ENCODE results near the gene CFTR.

The CFTR gene

GRCh38 chr7:117673367-117673766, 193.5 kb downstream of the CFTR start:
- Histone ChIP-seq H3K36me3 (ENCODE audit: control insufficient read depth in 2 of 2, insufficient read depth in 2 of 2, low read length in 2 of 2) (no peaks in the 10 kb centered on the region), H3K27me3 (ENCODE audit: control insufficient read depth in 2 of 2, insufficient read depth in 2 of 2, low read length in 2 of 2) (no peaks in the 10 kb centered on the region), H3K9ac (ENCODE audit: low read depth in 1 of 2, low read length in 2 of 2) (peak overlapping the region; percentile 56 to 59), H3K27ac (ENCODE audit: low read depth in 2 of 2, low read length in 2 of 2) (peak overlapping the region; percentile 67 to 82), H3K9me3 (ENCODE audit: control insufficient read depth in 2 of 2, low read length in 2 of 2) (no peaks in the 10 kb centered on the region), H3K4me1 (ENCODE audit: control insufficient read depth in 2 of 2, insufficient read depth in 2 of 2, low read length in 2 of 2) (peaks cover 15 to 28% of the 10 kb centered on the region in 2 donors), H3K4me3 (ENCODE audit: low read length in 2 of 2) (peak overlapping the region; percentile 45 to 53)

GRCh38 chr7:117673839-117674238, 194.0 kb downstream of the CFTR start:
- Histone ChIP-seq H3K4me3 (ENCODE audit: low read length in 2 of 2) (peak overlapping the region; percentile 45 to 53), H3K27ac (ENCODE audit: low read depth in 2 of 2, low read length in 2 of 2) (peak overlapping the region; percentile 67 to 82), H3K4me1 (ENCODE audit: control insufficient read depth in 2 of 2, insufficient read depth in 2 of 2, low read length in 2 of 2) (peaks cover 15 to 28% of the 10 kb centered on the region in 2 donors), H3K9ac (ENCODE audit: low read depth in 1 of 2, low read length in 2 of 2) (peak overlapping the region in 1 of 2 donors; percentile 59), H3K27me3 (ENCODE audit: control insufficient read depth in 2 of 2, insufficient read depth in 2 of 2, low read length in 2 of 2) (no peaks in the 10 kb centered on the region), H3K36me3 (ENCODE audit: control insufficient read depth in 2 of 2, insufficient read depth in 2 of 2, low read length in 2 of 2) (no peaks in the 10 kb centered on the region), H3K9me3 (ENCODE audit: control insufficient read depth in 2 of 2, low read length in 2 of 2) (no peaks in the 10 kb centered on the region)

GRCh38 chr7:117674617-117675016, 194.8 kb downstream of the CFTR start:
- H3K4me3 ChIP-seq (ENCODE audit: low read length in 2 of 2): no peak overlapping the region
- H3K36me3 ChIP-seq (ENCODE audit: control insufficient read depth in 2 of 2, insufficient read depth in 2 of 2, low read length in 2 of 2): no peaks in the 10 kb centered on the region
- no peak overlapping the region for H3K9ac ChIP-seq (ENCODE audit: low read depth in 1 of 2, low read length in 2 of 2)
- peaks cover 15 to 28% of the 10 kb centered on the region in 2 donors for H3K4me1 ChIP-seq (ENCODE audit: control insufficient read depth in 2 of 2, insufficient read depth in 2 of 2, low read length in 2 of 2)
- H3K9me3 ChIP-seq (ENCODE audit: control insufficient read depth in 2 of 2, low read length in 2 of 2): no peaks in the 10 kb centered on the region
- H3K27ac ChIP-seq (ENCODE audit: low read depth in 2 of 2, low read length in 2 of 2): peak overlapping the region in 1 of 2 donors; percentile 24
- no peaks in the 10 kb centered on the region for H3K27me3 ChIP-seq (ENCODE audit: control insufficient read depth in 2 of 2, insufficient read depth in 2 of 2, low read length in 2 of 2)

- no peak overlapping the region for H3K9ac ChIP-seq (ENCODE audit: low read depth in 1 of 2, low read length in 2 of 2)
- H3K36me3 ChIP-seq (ENCODE audit: control insufficient read depth in 2 of 2, insufficient read depth in 2 of 2, low read length in 2 of 2): no peaks in the 10 kb centered on the region
- no peak overlapping the region for H3K4me3 ChIP-seq (ENCODE audit: low read length in 2 of 2)
- peaks cover 15 to 28% of the 10 kb centered on the region in 2 donors for H3K4me1 ChIP-seq (ENCODE audit: control insufficient read depth in 2 of 2, insufficient read depth in 2 of 2, low read length in 2 of 2)
- H3K27ac ChIP-seq (ENCODE audit: low read depth in 2 of 2, low read length in 2 of 2): no peak overlapping the region
- H3K27me3 ChIP-seq (ENCODE audit: control insufficient read depth in 2 of 2, insufficient read depth in 2 of 2, low read length in 2 of 2): no peaks in the 10 kb centered on the region
- no peaks in the 10 kb centered on the region for H3K9me3 ChIP-seq (ENCODE audit: control insufficient read depth in 2 of 2, low read length in 2 of 2)
Observed at GRCh38 chr7:117675497-117676435, 195.9 kb downstream of the CFTR start.

GRCh38 chr7:117679120-117679519, 199.3 kb downstream of the CFTR start:
- H3K36me3 ChIP-seq (ENCODE audit: control insufficient read depth in 2 of 2, insufficient read depth in 2 of 2, low read length in 2 of 2): no peaks in the 10 kb centered on the region
- H3K27ac ChIP-seq (ENCODE audit: low read depth in 2 of 2, low read length in 2 of 2): no peak overlapping the region
- no peak overlapping the region for H3K9ac ChIP-seq (ENCODE audit: low read depth in 1 of 2, low read length in 2 of 2)
- H3K4me1 ChIP-seq (ENCODE audit: control insufficient read depth in 2 of 2, insufficient read depth in 2 of 2, low read length in 2 of 2): peaks cover 19 to 25% of the 10 kb centered on the region in 2 donors
- no peaks in the 10 kb centered on the region for H3K9me3 ChIP-seq (ENCODE audit: control insufficient read depth in 2 of 2, low read length in 2 of 2)
- no peak overlapping the region for H3K4me3 ChIP-seq (ENCODE audit: low read length in 2 of 2)
- no peaks in the 10 kb centered on the region for H3K27me3 ChIP-seq (ENCODE audit: control insufficient read depth in 2 of 2, insufficient read depth in 2 of 2, low read length in 2 of 2)

GRCh38 chr7:117682681-117683385, 203.0 kb downstream of the CFTR start:
- peaks cover 15 to 21% of the 10 kb centered on the region in 2 donors for H3K4me1 ChIP-seq (ENCODE audit: control insufficient read depth in 2 of 2, insufficient read depth in 2 of 2, low read length in 2 of 2)
- no peaks in the 10 kb centered on the region for H3K27me3 ChIP-seq (ENCODE audit: control insufficient read depth in 2 of 2, insufficient read depth in 2 of 2, low read length in 2 of 2)
- H3K9me3 ChIP-seq (ENCODE audit: control insufficient read depth in 2 of 2, low read length in 2 of 2): no peaks in the 10 kb centered on the region
- H3K27ac ChIP-seq (ENCODE audit: low read depth in 2 of 2, low read length in 2 of 2): peak overlapping the region; percentile 49 to 78
- no peaks in the 10 kb centered on the region for H3K36me3 ChIP-seq (ENCODE audit: control insufficient read depth in 2 of 2, insufficient read depth in 2 of 2, low read length in 2 of 2)
- peak overlapping the region in 1 of 2 donors; percentile 27 for H3K4me3 ChIP-seq (ENCODE audit: low read length in 2 of 2)
- H3K9ac ChIP-seq (ENCODE audit: low read depth in 1 of 2, low read length in 2 of 2): no peak overlapping the region

- peak overlapping the region; percentile 49 to 78 for H3K27ac ChIP-seq (ENCODE audit: low read depth in 2 of 2, low read length in 2 of 2)
- H3K27me3 ChIP-seq (ENCODE audit: control insufficient read depth in 2 of 2, insufficient read depth in 2 of 2, low read length in 2 of 2): no peaks in the 10 kb centered on the region
- no peak overlapping the region for H3K9ac ChIP-seq (ENCODE audit: low read depth in 1 of 2, low read length in 2 of 2)
- H3K4me1 ChIP-seq (ENCODE audit: control insufficient read depth in 2 of 2, insufficient read depth in 2 of 2, low read length in 2 of 2): peaks cover 15 to 21% of the 10 kb centered on the region in 2 donors
- H3K36me3 ChIP-seq (ENCODE audit: control insufficient read depth in 2 of 2, insufficient read depth in 2 of 2, low read length in 2 of 2): no peaks in the 10 kb centered on the region
- peak overlapping the region in 1 of 2 donors; percentile 27 for H3K4me3 ChIP-seq (ENCODE audit: low read length in 2 of 2)
- H3K9me3 ChIP-seq (ENCODE audit: control insufficient read depth in 2 of 2, low read length in 2 of 2): no peaks in the 10 kb centered on the region
Observed at GRCh38 chr7:117683430-117684175, 203.8 kb downstream of the CFTR start.

- Histone ChIP-seq H3K36me3 (ENCODE audit: control insufficient read depth in 2 of 2, insufficient read depth in 2 of 2, low read length in 2 of 2) (no peaks in the 10 kb centered on the region), H3K27me3 (ENCODE audit: control insufficient read depth in 2 of 2, insufficient read depth in 2 of 2, low read length in 2 of 2) (no peaks in the 10 kb centered on the region), H3K9me3 (ENCODE audit: control insufficient read depth in 2 of 2, low read length in 2 of 2) (no peaks in the 10 kb centered on the region), H3K27ac (ENCODE audit: low read depth in 2 of 2, low read length in 2 of 2) (no peak overlapping the region), H3K4me3 (ENCODE audit: low read length in 2 of 2) (no peak overlapping the region), H3K9ac (ENCODE audit: low read depth in 1 of 2, low read length in 2 of 2) (no peak overlapping the region), H3K4me1 (ENCODE audit: control insufficient read depth in 2 of 2, insufficient read depth in 2 of 2, low read length in 2 of 2) (peaks cover 15 to 21% of the 10 kb centered on the region in 2 donors)
Observed at GRCh38 chr7:117685795-117686194, 206.0 kb downstream of the CFTR start.

GRCh38 chr7:117686311-117686935, 206.6 kb downstream of the CFTR start:
- no peaks in the 10 kb centered on the region for H3K9me3 ChIP-seq (ENCODE audit: control insufficient read depth in 2 of 2, low read length in 2 of 2)
- no peaks in the 10 kb centered on the region for H3K27me3 ChIP-seq (ENCODE audit: control insufficient read depth in 2 of 2, insufficient read depth in 2 of 2, low read length in 2 of 2)
- peaks cover 15 to 21% of the 10 kb centered on the region in 2 donors for H3K4me1 ChIP-seq (ENCODE audit: control insufficient read depth in 2 of 2, insufficient read depth in 2 of 2, low read length in 2 of 2)
- H3K36me3 ChIP-seq (ENCODE audit: control insufficient read depth in 2 of 2, insufficient read depth in 2 of 2, low read length in 2 of 2): no peaks in the 10 kb centered on the region
- H3K9ac ChIP-seq (ENCODE audit: low read depth in 1 of 2, low read length in 2 of 2): no peak overlapping the region
- no peak overlapping the region for H3K27ac ChIP-seq (ENCODE audit: low read depth in 2 of 2, low read length in 2 of 2)
- no peak overlapping the region for H3K4me3 ChIP-seq (ENCODE audit: low read length in 2 of 2)

Measured in mucosa of rectum (tissue), 2 donors.